ENCODE measurements around the gene GMPPA.

Gene GMPPA

GRCh38 chr2:219539926-219540678 is 41.4 kb downstream of the GMPPA start:
- DNase-seq (ENCODE audit: low read depth in 2 of 2): no peak

GRCh38 chr2:219540784-219541504 is 42.3 kb downstream of the GMPPA start:
- DNase-seq (ENCODE audit: low read depth in 2 of 2): no peak

GRCh38 chr2:219541611-219542180 is 43.0 kb downstream of the GMPPA start:
- DNase-seq (ENCODE audit: low read depth in 2 of 2): peak; percentile 67 to 84

DNA sequence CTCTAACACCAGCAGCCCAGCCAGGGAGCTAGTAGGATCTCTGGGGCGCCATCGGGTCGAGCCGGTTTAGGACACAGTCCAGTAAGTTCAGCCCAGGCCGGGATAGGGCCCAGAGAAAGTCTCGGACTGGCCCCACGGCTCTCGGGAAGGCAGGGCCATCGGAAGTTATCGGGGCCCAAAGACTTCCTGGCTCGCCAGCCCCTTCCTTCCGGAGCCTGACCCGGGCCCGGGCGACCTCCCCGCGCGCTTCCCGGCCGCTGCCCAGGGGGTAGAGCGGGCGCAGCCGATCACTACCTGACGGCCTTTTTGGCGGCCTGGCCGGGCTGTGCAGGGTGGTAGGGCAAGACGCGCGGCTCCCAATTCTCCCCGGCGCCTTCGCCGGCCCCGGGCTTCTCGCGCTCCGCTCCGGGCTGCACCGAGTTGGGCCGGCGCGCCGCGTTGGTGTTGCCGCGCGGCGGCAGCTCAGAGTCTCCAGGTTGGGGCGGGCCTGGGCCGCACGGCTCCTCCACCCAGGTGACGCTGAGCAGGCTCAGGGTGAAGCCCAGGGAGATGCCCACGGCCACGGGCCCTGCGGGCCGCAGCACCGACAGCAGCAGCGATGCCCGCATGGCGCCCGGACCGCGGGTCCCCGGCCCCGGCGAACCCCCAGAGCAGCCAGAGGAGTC is 44.4 kb downstream of the GMPPA start:
- peak in 1 of 2 experiments; percentile 19 for DNase-seq (ENCODE audit: low read depth in 2 of 2)

- DNase-seq (ENCODE audit: low read depth in 2 of 2): peak; percentile 93 to 94
Measured at GRCh38 chr2:219543596-219544358, 45.1 kb downstream of the GMPPA start, which contains the start of the genes CHPF and TMEM198. CHPF (minus strand) TSS chr2:219543809; CDS start chr2:219543538, 271 bp downstream. TMEM198 (plus strand) TSS chr2:219544028; CDS start chr2:219544728, 700 bp downstream.

GRCh38 chr2:219544567-219544966 is 45.9 kb downstream of the GMPPA start:
- DNase-seq (ENCODE audit: low read depth in 2 of 2): no peak

GRCh38 chr2:219545295-219545942 is 46.7 kb downstream of the GMPPA start:
- DNase-seq (ENCODE audit: low read depth in 2 of 2): no peak

- no peak for DNase-seq (ENCODE audit: low read depth in 2 of 2)
Measured at GRCh38 chr2:219545943-219546352, 47.3 kb downstream of the GMPPA start.

- DNase-seq (ENCODE audit: low read depth in 2 of 2): no peak
Measured at GRCh38 chr2:219547621-219548020, 48.9 kb downstream of the GMPPA start.

GRCh38 chr2:219548990-219549389 is 50.3 kb downstream of the GMPPA start:
- DNase-seq (ENCODE audit: low read depth in 2 of 2): no peak

- DNase-seq (ENCODE audit: low read depth in 2 of 2): no peak
Measured at GRCh38 chr2:219549619-219550018, 50.9 kb downstream of the GMPPA start.

- DNase-seq (ENCODE audit: low read depth in 2 of 2): no peak
Measured at GRCh38 chr2:219551441-219552381, 53.0 kb downstream of the GMPPA start.

GRCh38 chr2:219552382-219553167 is 53.9 kb downstream of the GMPPA start:
- peak; percentile 54 to 76 for DNase-seq (ENCODE audit: low read depth in 2 of 2)

DNA sequence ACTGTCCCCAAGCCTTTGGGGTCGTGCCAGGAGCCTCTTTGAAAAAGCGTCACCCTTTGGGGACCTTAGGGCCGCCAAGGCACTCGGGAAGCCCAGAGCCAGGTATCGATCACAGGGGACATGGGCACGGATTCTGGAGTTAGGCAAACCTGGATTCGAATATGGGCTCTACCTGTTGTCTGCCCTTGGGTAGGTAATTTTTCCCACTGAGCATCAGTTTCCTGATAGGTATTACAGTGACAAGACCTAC is 54.4 kb downstream of the GMPPA start:
- DNase-seq (ENCODE audit: low read depth in 2 of 2): no peak

DNA sequence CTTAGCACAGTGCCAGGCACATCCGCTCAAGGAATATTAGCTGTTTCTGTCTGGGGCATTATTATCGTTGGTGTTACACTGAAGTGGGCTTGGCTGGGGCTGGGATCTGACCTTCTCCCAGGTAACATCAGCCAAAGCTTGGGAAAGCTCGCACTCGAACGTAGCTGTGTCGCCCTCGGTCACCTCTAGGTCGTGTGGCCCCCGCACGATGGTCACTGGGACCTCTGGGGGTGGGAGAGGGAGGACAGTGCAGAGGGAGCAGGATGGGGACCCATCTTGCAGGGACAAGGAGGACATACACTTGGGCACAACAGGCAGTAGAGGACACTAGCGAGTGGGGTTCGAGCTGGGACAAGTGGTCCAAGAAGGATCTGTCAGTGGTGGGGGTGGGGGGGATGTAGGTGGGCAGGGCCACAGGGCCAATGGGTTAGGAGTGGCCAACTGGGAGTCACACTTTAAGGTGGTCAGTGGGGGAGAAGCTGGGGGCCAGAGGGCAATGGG is 54.8 kb downstream of the GMPPA start:
- no peak for DNase-seq (ENCODE audit: low read depth in 2 of 2)

DNA sequence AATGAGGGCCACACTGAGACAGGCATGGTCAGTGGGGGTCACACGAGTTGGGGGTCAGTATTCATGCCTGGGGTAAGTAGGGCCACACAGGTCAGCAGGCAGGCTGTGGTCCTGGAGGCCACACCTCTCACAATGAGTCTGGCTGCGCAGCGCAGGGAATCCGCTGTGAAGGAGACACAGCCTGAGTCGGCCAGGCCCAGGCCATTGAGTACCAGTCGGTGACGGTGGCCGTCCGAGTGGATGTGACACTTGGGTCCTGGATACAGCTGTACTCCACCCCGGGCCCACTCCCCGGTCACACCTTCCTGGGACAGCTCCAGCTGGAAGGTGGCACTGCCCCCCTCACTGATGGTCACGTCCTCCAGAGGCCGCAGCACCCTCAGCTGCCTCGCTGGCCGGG is 55.7 kb downstream of the GMPPA start:
- DNase-seq (ENCODE audit: low read depth in 2 of 2): no peak

DNA sequence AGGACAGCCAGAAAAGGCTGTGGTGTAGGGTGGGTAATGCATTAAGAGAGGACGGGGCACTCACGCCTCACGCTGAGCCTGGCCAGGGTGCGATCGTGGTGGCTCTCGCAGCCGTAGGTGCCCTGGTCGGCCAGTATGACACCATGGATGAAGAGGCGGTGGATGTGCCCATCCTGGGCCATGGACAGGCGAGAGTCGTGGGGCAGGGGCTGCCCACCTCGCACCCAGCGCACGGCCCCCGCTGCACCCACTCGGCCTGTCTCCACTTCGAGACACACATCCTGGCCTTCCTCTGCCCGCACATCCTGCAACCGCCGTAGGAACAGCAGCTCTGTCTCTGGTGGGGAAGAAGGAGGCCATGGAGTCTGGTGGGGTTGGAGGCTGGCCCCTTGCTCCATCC is 57.3 kb downstream of the GMPPA start:
- no peak for DNase-seq (ENCODE audit: low read depth in 2 of 2)

GRCh38 chr2:219556413-219556812 is 57.7 kb downstream of the GMPPA start:
- DNase-seq (ENCODE audit: low read depth in 2 of 2): no peak
